GM13977 (cell line): ENCODE results near the gene PANX2.

Experiments used
- DNase-seq: peaks from one replicate; pipeline ENCODE4 v3.0.0; 2012; ENCODE audit warnings: low spot score
- in situ Hi-C: fragments of 300-500 bp; cut with MboI; formaldehyde crosslinking; loops from one replicate; pipeline ENCODE4 v1.12.0; 2022; ENCODE audit warnings: low sequenced_read_pairs, low pct_unique_long_range_greater_than_20kb, mixed read lengths, inconsistent platforms; ENCODE audit not compliant: unreplicated experiment
- TF ChIP-seq, protein P1 (sequence below): IDR thresholded peaks from 2 replicates; pipeline ENCODE4 v1.5.1; 2012; ENCODE audit warnings: mild to moderate bottlenecking, control low read depth; ENCODE audit not compliant: insufficient read depth; ENCODE audit errors: extremely low read depth, missing control alignments

Gene PANX2

DNA sequence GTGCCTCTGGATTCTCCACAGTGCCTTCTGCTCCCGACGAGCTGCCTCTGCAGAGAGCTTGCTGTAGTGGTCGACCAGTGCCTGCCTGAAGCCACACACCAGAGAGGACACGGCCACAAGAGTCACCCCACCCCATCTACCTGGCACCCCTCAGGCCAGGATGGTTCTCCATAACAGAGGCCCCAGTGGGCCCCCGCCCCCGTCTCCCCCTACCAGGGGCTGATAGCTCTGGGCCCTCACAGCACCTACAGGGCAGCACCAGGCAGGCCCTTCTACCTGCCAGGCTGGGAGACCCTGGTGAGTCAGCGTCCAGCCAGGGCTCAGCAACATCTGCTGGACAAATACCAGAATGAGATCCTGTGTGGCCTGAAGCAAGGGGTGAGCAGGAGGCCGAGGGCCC is 52.0 kb downstream of the PANX2 start:
- in situ Hi-C loops = no loop called here
- TF ChIP-seq, protein P1, sequence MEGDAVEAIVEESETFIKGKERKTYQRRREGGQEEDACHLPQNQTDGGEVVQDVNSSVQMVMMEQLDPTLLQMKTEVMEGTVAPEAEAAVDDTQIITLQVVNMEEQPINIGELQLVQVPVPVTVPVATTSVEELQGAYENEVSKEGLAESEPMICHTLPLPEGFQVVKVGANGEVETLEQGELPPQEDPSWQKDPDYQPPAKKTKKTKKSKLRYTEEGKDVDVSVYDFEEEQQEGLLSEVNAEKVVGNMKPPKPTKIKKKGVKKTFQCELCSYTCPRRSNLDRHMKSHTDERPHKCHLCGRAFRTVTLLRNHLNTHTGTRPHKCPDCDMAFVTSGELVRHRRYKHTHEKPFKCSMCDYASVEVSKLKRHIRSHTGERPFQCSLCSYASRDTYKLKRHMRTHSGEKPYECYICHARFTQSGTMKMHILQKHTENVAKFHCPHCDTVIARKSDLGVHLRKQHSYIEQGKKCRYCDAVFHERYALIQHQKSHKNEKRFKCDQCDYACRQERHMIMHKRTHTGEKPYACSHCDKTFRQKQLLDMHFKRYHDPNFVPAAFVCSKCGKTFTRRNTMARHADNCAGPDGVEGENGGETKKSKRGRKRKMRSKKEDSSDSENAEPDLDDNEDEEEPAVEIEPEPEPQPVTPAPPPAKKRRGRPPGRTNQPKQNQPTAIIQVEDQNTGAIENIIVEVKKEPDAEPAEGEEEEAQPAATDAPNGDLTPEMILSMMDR = no peak

DNA sequence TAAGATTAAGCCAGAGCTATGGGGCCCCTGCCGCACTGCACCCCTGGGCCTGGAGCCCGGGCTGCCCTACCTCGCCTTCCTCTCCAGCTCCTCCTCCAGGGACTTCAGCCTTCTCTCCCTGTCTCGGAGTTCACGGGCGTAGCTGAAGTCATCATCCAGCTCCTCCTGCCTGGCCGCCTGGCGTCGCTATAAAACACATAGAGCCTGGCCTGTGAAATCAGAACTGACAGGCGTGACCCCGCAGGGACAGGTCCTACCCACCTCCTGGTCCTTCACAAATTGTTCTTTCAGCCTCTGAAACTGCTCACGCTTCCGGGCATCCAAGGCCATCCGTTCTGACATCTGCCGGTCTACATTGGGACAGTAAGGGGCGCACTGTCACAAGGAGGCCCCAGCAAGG is 53.5 kb downstream of the PANX2 start:
- TF ChIP-seq, protein P1 = no peak
- DNase-seq = no peak
- in situ Hi-C loops = no loop called here

More for the DNA sequence above, 52.0 kb downstream of the PANX2 start:
- DNase-seq = no peak

DNA sequence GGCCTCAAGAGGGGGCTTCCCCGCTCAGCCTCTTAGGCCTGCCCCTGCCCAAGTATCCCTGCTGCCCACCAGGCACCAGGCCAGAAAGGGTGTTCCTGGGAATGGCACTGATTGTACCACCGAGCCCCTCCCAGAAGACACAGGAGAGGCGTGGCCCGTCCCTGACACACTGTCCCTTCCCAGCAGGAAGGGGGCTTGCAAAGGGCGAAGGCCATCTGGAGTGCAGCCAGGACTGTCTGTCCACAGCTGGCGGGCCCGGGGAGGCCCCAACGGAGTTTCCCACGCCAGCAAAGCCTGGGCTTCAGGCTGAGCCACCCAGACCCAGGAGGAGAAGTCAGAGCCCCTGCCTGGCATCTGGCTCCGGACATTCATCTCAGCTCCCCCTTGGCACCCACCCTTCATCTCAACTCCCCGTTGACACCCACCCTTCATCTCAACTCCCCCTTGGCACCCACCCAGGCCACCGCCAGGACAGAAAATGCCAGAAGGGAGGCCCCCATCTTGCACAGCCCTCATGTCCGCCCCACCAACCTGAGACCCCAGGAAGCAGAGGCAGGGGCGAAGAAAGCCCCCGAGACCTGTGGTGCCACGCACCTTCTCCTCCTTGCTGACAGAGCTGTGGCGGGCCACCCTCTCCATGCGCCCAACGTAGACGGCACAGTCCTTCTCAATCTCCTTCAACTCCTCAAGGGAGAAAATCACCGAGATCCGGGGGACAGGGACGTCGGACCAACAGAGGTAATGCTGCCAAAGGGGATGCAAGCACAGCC is 54.9 kb downstream of the PANX2 start:
- in situ Hi-C loops = no loop called here
- TF ChIP-seq, protein P1 = no peak
- no peak for DNase-seq

DNA sequence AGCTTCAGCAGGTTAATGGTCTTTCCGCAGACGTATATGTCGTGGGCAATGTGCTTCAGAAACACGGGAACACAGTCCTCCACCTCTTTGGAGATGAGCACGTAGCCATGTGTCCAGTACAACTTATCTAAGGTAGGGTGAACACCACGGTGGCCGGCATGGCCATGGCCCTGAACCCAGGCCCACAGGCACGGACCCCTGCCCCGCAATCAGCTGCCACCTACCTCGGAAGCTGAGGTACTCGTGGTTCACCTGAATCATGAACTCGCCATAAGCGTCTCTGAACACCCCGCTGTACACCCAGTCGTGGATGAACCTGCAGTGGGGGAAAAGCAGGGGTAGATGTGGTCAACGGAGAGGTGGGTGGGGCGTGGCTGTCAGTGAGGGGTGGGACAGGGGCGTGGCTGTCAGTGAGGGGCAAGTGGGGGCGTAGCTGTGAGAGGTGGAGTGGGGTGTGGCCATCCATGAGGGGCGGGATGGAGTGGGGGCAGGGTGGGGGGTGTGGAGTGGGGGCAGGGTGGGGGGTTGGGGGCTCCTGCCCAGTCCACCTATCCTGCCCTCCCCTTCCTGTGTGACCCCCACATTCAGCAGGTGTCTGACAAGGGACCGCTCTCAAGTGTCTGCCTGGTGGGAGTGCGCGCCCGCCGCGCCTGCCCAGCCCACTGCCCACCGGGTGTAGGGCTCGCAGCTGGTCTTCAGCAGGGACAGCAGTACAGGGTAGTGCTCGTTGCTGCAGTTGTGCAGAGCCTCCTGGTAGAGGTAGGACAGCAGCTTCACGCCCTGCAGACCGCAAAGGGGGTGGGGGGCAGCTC is 55.7 kb downstream of the PANX2 start:
- TF ChIP-seq, protein P1 = no peak
- in situ Hi-C loops = no loop called here
- DNase-seq = no peak

DNA sequence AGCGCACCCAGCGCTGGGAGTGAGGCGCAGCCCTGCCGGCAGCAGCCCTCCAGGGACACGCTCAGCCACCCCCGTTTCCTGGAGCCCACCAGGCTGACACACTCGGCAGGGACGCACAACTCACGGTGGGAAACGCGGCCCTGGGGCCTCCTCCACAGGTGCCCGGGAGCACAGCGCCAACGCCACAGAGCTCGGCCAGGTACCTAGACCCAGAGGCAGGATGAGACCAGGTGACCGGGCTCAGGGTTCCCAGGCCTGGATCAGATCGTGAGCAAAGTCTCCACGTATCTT is 56.3 kb downstream of the PANX2 start:
- DNase-seq = no peak
- TF ChIP-seq, protein P1 = no peak
- in situ Hi-C loops = no loop called here

DNA sequence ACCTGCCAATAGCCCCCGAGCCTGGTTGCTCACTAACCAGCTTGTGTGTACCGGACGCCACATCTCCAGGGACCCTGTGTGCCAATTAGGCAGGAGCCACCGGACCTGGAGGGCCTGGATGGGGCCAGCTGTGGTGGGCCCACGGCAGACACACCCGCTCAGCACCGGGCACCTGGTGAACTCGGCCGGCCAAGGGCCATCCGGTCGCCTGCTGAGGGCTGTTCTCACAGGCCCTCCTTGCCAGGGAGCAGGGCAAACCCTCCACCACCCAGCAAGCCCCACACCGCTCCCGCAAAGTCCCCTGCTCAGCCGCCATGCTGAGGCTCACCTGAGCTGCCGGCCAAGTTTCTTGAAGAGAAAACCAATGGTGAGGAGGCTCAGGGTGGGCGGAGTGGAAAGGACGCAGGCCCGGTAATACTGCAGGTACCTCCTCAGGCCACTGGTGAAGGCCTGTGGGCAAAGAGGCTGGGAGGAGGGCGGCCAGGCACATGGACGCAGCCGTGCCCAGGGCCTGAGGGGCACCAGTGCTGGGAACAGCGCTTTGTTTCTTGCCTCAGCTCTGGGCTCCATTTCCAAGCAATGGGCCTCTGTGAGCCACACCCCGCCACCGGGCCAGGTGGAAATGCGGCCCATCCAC is 57.2 kb downstream of the PANX2 start:
- TF ChIP-seq, protein P1 = no peak

More for the DNA sequence above, 57.2 kb downstream of the PANX2 start:
- in situ Hi-C loops = no loop called here
- no peak for DNase-seq
